ENCODE data around the gene RPL36. TPM values are rescaled to one million over a fixed set of nuclear protein-coding genes. Genes with fewer than 3 reads are reported as not detected.

The RPL36 gene
- total and polyA plus RNA-seq, 9 of the 15 experiments (the other 6 are each of a cell fraction or from before 2014, with no cell fraction given) = 350 to 3,412 (median 1,507) TPM

GRCh38 chr19:5680437-5681368, 9.4 kb upstream of the RPL36 start, which contains the start of the genes HSD11B1L and MICOS13 (continued):
- TF ChIP-seq ATF6 (CRISPR knock-in tag; IDR thresholded peaks at IDR 0.05) (no peak), ETV5 (CRISPR knock-in tag; IDR thresholded peaks at IDR 0.05; ENCODE audit: low read depth) (peak; percentile 79; the same call in 1 of the 2 replicates), PCBP1 (IDR thresholded peaks at IDR 0.05; ENCODE audit: low read depth, low read length, poor library complexity, severe bottlenecking) (peak; percentile 14), ZNF507 (tag; conservative IDR thresholded peaks at IDR 0.05) (no peak), PHTF2 (CRISPR knock-in tag; IDR thresholded peaks at IDR 0.05) (no peak), RNF2 (IDR thresholded peaks at IDR 0.05) (peak; percentile 63; the same call in 1 of the 2 replicates), CBFA2T2 (conservative IDR thresholded peaks at IDR 0.05) (peak; percentile 86), REST (IDR thresholded peaks at IDR 0.05; ENCODE audit: borderline replicate concordance) (peak; percentile 89), REST (CRISPR knock-in tag; IDR thresholded peaks at IDR 0.05; ENCODE audit: low read depth) (peak; percentile 68; the same call in 1 of the 2 replicates), ARID1B (IDR thresholded peaks at IDR 0.05) (no peak), ZBTB7A (IDR thresholded peaks at IDR 0.05; ENCODE audit: borderline replicate concordance, control insufficient read depth, low read depth, low read length) (peak; percentile 85), ZBTB9 (CRISPR knock-in tag; IDR thresholded peaks at IDR 0.05) (peak; percentile 84), E2F4 (CRISPR knock-in tag; IDR thresholded peaks at IDR 0.05; ENCODE audit: low read depth) (no peak), DPF2 (IDR thresholded peaks at IDR 0.05) (0 out of 2 replicates have a peak, but pooled peaks have one; percentile 4)

Data from K562 (cell line).